H9 (cell line): ENCODE results near the gene MMP25. TPM values are rescaled to one million over a fixed set of nuclear protein-coding genes. Genes with fewer than 3 reads are reported as not detected.

Experiments
- DNase-seq: peaks from one replicate; pipeline ENCODE4 v3.0.0-alpha.2; 2017
- H2AFZ ChIP-seq: one replicate; pipeline ENCODE4 v1.6.1; 2013; ENCODE audit warnings: mild to moderate bottlenecking, low read length, control low read depth, moderate library complexity
- H2AK5ac ChIP-seq: 2 replicates; pipeline ENCODE4 v1.6.1; 2013; ENCODE audit warnings: low read length, control low read depth, mixed read lengths; ENCODE audit not compliant: insufficient read length
- H2BK120ac ChIP-seq: one replicate; pipeline ENCODE4 v1.6.1; 2013; ENCODE audit warnings: low read depth, mild to moderate bottlenecking, low read length, control low read depth, inconsistent platforms; ENCODE audit not compliant: poor library complexity, severe bottlenecking
- H2BK12ac ChIP-seq: 2 replicates; pipeline ENCODE4 v1.6.1; 2013; ENCODE audit warnings: low read length, control low read depth, mixed read lengths, low read depth; ENCODE audit not compliant: insufficient read length
- H2BK15ac ChIP-seq: 2 replicates; pipeline ENCODE4 v1.6.1; 2013; ENCODE audit warnings: low read depth, low read length, control low read depth
- H2BK20ac ChIP-seq: one replicate; pipeline ENCODE4 v1.6.1; 2013; ENCODE audit warnings: low read depth, mild to moderate bottlenecking, low read length, control low read depth, inconsistent platforms; ENCODE audit not compliant: poor library complexity, severe bottlenecking
- H2BK5ac ChIP-seq: 2 replicates; pipeline ENCODE4 v1.6.1; 2013; ENCODE audit warnings: low read length, control low read depth, mixed read lengths; ENCODE audit not compliant: insufficient read length
- H3K14ac ChIP-seq: 2 replicates; pipeline ENCODE4 v1.6.1; 2013; ENCODE audit warnings: low read length, control low read depth; ENCODE audit not compliant: insufficient read depth
- H3K18ac ChIP-seq: 2 replicates; pipeline ENCODE4 v1.6.1; 2013; ENCODE audit warnings: low read depth, mild to moderate bottlenecking, mixed read lengths, low read length, control low read depth; ENCODE audit not compliant: insufficient read length
- H3K23ac ChIP-seq: 2 replicates; pipeline ENCODE4 v1.6.1; 2013; ENCODE audit warnings: low read length, control low read depth, mixed read lengths, low read depth; ENCODE audit not compliant: insufficient read length
- H3K23me2 ChIP-seq: 2 replicates; pipeline ENCODE4 v1.6.1; 2013; ENCODE audit warnings: low read depth, mild to moderate bottlenecking, mixed read lengths, low read length, control low read depth; ENCODE audit not compliant: insufficient read length, poor library complexity, severe bottlenecking
- H3K27ac ChIP-seq: 2 replicates; pipeline ENCODE4 v1.5.1; 2013; ENCODE audit warnings: low read length, control low read depth, mixed read lengths, low read depth; ENCODE audit not compliant: insufficient read length
- H3K27me3 ChIP-seq: 2 replicates; pipeline ENCODE4 v1.6.1; 2013; ENCODE audit warnings: low read length, control low read depth, inconsistent platforms; ENCODE audit not compliant: insufficient read depth
- H3K4ac ChIP-seq: 2 replicates; pipeline ENCODE4 v1.6.1; 2013; ENCODE audit warnings: low read depth, mild to moderate bottlenecking, control low read depth, inconsistent platforms, low read length, moderate library complexity
- H3K4me1 ChIP-seq: 2 replicates; pipeline ENCODE4 v1.6.1; 2013; ENCODE audit warnings: low read length, control low read depth, inconsistent platforms; ENCODE audit not compliant: insufficient read depth
- H3K4me2 ChIP-seq: 2 replicates; pipeline ENCODE4 v1.6.1; 2013; ENCODE audit warnings: low read length, control low read depth, mixed read lengths; ENCODE audit not compliant: insufficient read length, insufficient read depth
- H3K56ac ChIP-seq: 2 replicates; pipeline ENCODE4 v1.6.1; 2013; ENCODE audit warnings: low read depth, mild to moderate bottlenecking, mixed read lengths, low read length, control low read depth; ENCODE audit not compliant: insufficient read length
- H3K79me1 ChIP-seq: 2 replicates; pipeline ENCODE4 v1.6.1; 2013; ENCODE audit warnings: low read depth, mild to moderate bottlenecking, moderate library complexity, low read length, control low read depth, inconsistent platforms; ENCODE audit not compliant: insufficient read depth, poor library complexity, severe bottlenecking
- H3K79me2 ChIP-seq: 2 replicates; pipeline ENCODE4 v1.6.1; 2013; ENCODE audit warnings: low read length, control low read depth, inconsistent platforms; ENCODE audit not compliant: insufficient read depth
- H3K9ac ChIP-seq: 2 replicates; pipeline ENCODE4 v1.6.1; 2013; ENCODE audit warnings: low read length, control low read depth, mixed read lengths; ENCODE audit not compliant: insufficient read length; ENCODE audit errors: extremely low read depth
- H3K9me3 ChIP-seq: one replicate; pipeline ENCODE4 v1.6.1; 2013; ENCODE audit warnings: low read depth, low read length, inconsistent platforms; ENCODE audit not compliant: control insufficient read depth
- H3T11ph ChIP-seq: one replicate; pipeline ENCODE4 v1.6.1; 2013; ENCODE audit warnings: mild to moderate bottlenecking, low read length, control low read depth, inconsistent platforms
- H4K20me1 ChIP-seq: one replicate; pipeline ENCODE4 v1.6.1; 2013; ENCODE audit not compliant: control insufficient read depth, insufficient read length, insufficient read depth
- H4K5ac ChIP-seq: 2 replicates; pipeline ENCODE4 v1.6.1; 2013; ENCODE audit warnings: low read depth, mild to moderate bottlenecking, mixed read lengths, low read length, control low read depth; ENCODE audit not compliant: insufficient read length
- H4K8ac ChIP-seq: replicated peaks from 2 replicates; pipeline ENCODE4 v1.6.1; 2013; ENCODE audit warnings: low read length, control low read depth, mixed read lengths, low read depth; ENCODE audit not compliant: insufficient read length
- H4K91ac ChIP-seq: 2 replicates; pipeline ENCODE4 v1.6.1; 2013; ENCODE audit warnings: low read depth, mild to moderate bottlenecking, moderate library complexity, mixed read lengths, low read length, control low read depth; ENCODE audit not compliant: insufficient read length
- H3K27ac Mint-ChIP-seq, 3 experiments: 2 replicates in 2 of 3; 3 replicates in 1 of 3; pipeline ENCODE4 v1.8.0; 2020 to 2021; ENCODE audit warnings: mixed read lengths in 3 of 3, mild to moderate bottlenecking in 1 of 3, moderate library complexity in 1 of 3
- H3K27me3 Mint-ChIP-seq: 2 replicates; pipeline ENCODE4 v1.8.0; 2021; ENCODE audit warnings: low read depth, mild to moderate bottlenecking, moderate library complexity, mixed read lengths
- H3K36me3 Mint-ChIP-seq, 3 experiments: 2 replicates in 2 of 3; 3 replicates in 1 of 3; pipeline ENCODE4 v1.8.0; 2020 to 2021; ENCODE audit warnings: low read depth in 3 of 3, mixed read lengths in 3 of 3; ENCODE audit not compliant: insufficient read depth in 1 of 3
- H3K4me1 Mint-ChIP-seq, 2 experiments: 2 replicates each; pipeline ENCODE4 v1.8.0; 2020; ENCODE audit warnings: mixed read lengths in 2 of 2
- H3K4me3 Mint-ChIP-seq, 2 experiments: 2 replicates in 1 of 2; 3 replicates in 1 of 2; pipeline ENCODE4 v1.8.0; 2020 to 2021; ENCODE audit warnings: mild to moderate bottlenecking in 2 of 2, mixed read lengths in 2 of 2, moderate library complexity in 1 of 2
- H3K9me3 Mint-ChIP-seq, 2 experiments: 2 replicates in 1 of 2; 3 replicates in 1 of 2; pipeline ENCODE4 v1.8.0; 2020; ENCODE audit warnings: mild to moderate bottlenecking in 2 of 2, mixed read lengths in 2 of 2, moderate library complexity in 1 of 2
- CTCF ChIP-seq: fragments of 200-600 bp; sonication (generic); conservative IDR thresholded peaks from 3 replicates; pipeline ENCODE4 v1.8.0; 2021; ENCODE audit warnings: antibody characterized with exemption, mild to moderate bottlenecking
- WGBS: extraction: QIAGEN DNeasy Blood & Tissue Kit; methylation state at CpG from one replicate; pipeline ENCODE4 v1.1.7; 2013; ENCODE audit warnings: missing lambda C conversion rate, low lambda C conversion rate, mixed read lengths; ENCODE audit not compliant: insufficient read length; ENCODE audit errors: extremely low coverage; 5-methylcytosine and 5-hydroxymethylcytosine counted together
- total RNA-seq: library from RNA; stranded (reverse); gene quantifications from 2 replicates; pipeline ENCODE4 v1.2.1, GENCODE V29; 2021

MMP25 gene
- total RNA-seq, 1 experiment from 2014 or later = 13.5 TPM

DNA sequence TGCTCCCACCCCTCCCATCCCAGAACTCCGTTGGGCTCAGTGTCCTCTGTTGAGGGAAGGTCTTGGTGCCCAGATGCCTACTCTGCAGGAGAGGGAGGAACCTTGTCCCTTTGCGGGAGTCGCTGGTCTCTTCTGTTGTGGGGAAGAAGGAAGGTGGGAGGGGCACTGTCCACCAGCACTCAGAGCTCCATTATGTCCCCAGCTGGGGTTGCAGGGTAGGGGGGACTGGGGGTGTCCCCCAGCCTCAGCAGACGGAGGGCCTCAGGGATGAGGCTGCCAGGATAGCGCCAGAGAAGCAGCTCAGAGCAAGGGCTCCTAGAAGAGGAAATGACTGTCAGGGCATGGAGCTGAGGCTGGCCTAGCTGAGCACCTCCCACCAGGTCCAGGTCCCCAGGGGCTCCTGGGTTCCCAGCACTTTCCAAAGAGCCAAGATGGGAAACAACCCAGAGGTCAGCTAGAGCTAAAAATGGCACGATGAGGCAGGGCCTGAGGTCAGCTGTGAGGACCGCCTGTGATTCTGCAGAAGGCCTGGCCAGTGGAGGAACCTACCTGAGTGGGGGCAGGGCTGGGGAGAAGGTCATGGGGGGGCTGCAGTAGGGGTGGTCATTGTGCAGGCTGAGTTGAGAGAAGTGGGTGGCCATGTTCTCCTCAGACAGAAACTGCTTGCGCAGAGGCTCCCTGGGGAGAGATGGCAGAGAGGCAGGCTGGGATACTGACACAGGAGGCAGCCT, 23.5 kb upstream of the MMP25 start:
- Histone ChIP-seq H3K4me1 (peaks cover 2% of the 10 kb centered on the region; the same call in 1 of the 2 replicates), H2AFZ (no peak overlapping the region), H3K27ac (peak overlapping the region; percentile 66), H2AK5ac (no peak overlapping the region), H3K4ac (no peak overlapping the region), H2BK20ac (no peak overlapping the region), H2BK15ac (no peak overlapping the region), H3K23me2 (peaks cover 26% of the 10 kb centered on the region), H4K8ac (no peak overlapping the region), H3K56ac (no peak overlapping the region), H4K91ac (no peak overlapping the region), H3K27me3 (no peaks in the 10 kb centered on the region), H3K79me1 (no peaks in the 10 kb centered on the region), H3K9ac (peak overlapping the region; percentile 21), H4K5ac (no peak overlapping the region), H2BK120ac (no peak overlapping the region), H4K20me1 (no peaks in the 10 kb centered on the region), H3K4me2 (peak overlapping the region; percentile 51), H3K79me2 (no peaks in the 10 kb centered on the region; the same call in 1 of the 2 replicates), H3K9me3 (no peaks in the 10 kb centered on the region), H3K23ac (no peak overlapping the region), H3K18ac (peak overlapping the region; percentile 27), H2BK5ac (peak overlapping the region; percentile 43), H2BK12ac (peak overlapping the region; percentile 48), H3K14ac (no peak overlapping the region; the same call in 1 of the 2 replicates), H3T11ph (no peak overlapping the region)
- Mint-ChIP-seq H3K4me1 (peaks cover 24 to 52% of the 10 kb centered on the region in 2 experiments), H3K4me3 (peak overlapping the region; percentile 93 to 96), H3K27ac (peak overlapping the region; percentile 98 to 100 (median 99)), H3K27me3 (peaks cover 9% of the 10 kb centered on the region), H3K9me3 (no peaks in the 10 kb centered on the region; a peak in 2 of 5 replicates), H3K36me3 (peaks cover 15 to 42% (median 32%) of the 10 kb centered on the region in 3 experiments)
- DNase-seq = no peak
- no peak for TF ChIP-seq CTCF
- no CpG with 5 or more reads among the region's 8 CpGs for WGBS
